Lower leg skin (tissue), 4 donors: ENCODE measurements around the gene TUBA4A. TPM values are rescaled to one million over a fixed set of nuclear protein-coding genes. Genes with fewer than 3 reads are reported as not detected.

Experiments
- DNase-seq, 2 donors: peaks; one replicate each; pipeline ENCODE4 v3.0.0-alpha.2; 2019; ENCODE audit warnings: low spot score in 2 of 2
- H3K4me3 ChIP-seq: fragments of 200-600 bp; sonication (generic); 2 replicates; pipeline ENCODE4 v1.5.1; 2017; ENCODE audit warnings: mild to moderate bottlenecking, low read depth; ENCODE audit not compliant: poor library complexity, severe bottlenecking
- CTCF ChIP-seq, 3 donors: fragments of 450-650 bp; IDR thresholded peaks; one replicate each; pipeline ENCODE4 v1.5.1; 2016; ENCODE audit warnings: antibody characterized with exemption in 3 of 3, mild to moderate bottlenecking in 3 of 3, moderate library complexity in 2 of 3
- POLR2A ChIP-seq, 2 donors: fragments of 450-650 bp; IDR thresholded peaks; one replicate each; pipeline ENCODE4 v1.6.1; 2016 to 2017; ENCODE audit warnings: antibody characterized with exemption in 2 of 2, mild to moderate bottlenecking in 1 of 2, moderate library complexity in 1 of 2
- WGBS, 2 donors: methylation state at CpG; one replicate each; pipeline ENCODE4 v1.1.5; 2018; 5-methylcytosine and 5-hydroxymethylcytosine counted together
- intact Hi-C: fragments of 100-400 bp; cut with DNase I; formaldehyde crosslinking; loops from one replicate; pipeline ENCODE4 v1.15.0; 2023; ENCODE audit warnings: low total_unique reads
- total RNA-seq, 4 donors: library from RNA; depleted of rRNA; stranded (reverse); fragments of >200 nt; gene quantifications; one replicate each; pipeline ENCODE4 v1.1.0, GENCODE V29; 2016

Gene TUBA4A
- total RNA-seq, 4 donors from 2014 or later = 181 to 522 (median 240) TPM

- DNase-seq = no peak
- H3K4me3 ChIP-seq = no peak overlapping the region
- intact Hi-C loops = no loop called here
- 66 to 82% methylated on average over 2 of the region's 2 CpGs for WGBS, 2 donors
- TF ChIP-seq CTCF (IDR thresholded peaks at IDR 0.05) (no peak), POLR2A (IDR thresholded peaks at IDR 0.05) (no peak)
Measured at GRCh38 chr2:219272995-219273394, 19.3 kb upstream of the TUBA4A start.

- WGBS, 2 donors = 83 to 88% methylated on average over 4 of the region's 4 CpGs
- DNase-seq = no peak
- no peak for TF ChIP-seq CTCF (IDR thresholded peaks at IDR 0.05)
- H3K4me3 ChIP-seq = no peak overlapping the region
- intact Hi-C loops = no loop called here
Measured at GRCh38 chr2:219272356-219272755, 18.6 kb upstream of the TUBA4A start.

GRCh38 chr2:219271021-219271420 lies 17.3 kb upstream of the TUBA4A start:
- no peak for TF ChIP-seq POLR2A (IDR thresholded peaks at IDR 0.05)
- TF ChIP-seq CTCF (IDR thresholded peaks at IDR 0.05) = no peak

GRCh38 chr2:219270055-219270372 lies 16.3 kb upstream of the TUBA4A start:
- 68 to 70% methylated on average over 5 of the region's 5 CpGs for WGBS, 2 donors
- no peak for TF ChIP-seq CTCF (IDR thresholded peaks at IDR 0.05)
- TF ChIP-seq POLR2A (IDR thresholded peaks at IDR 0.05) = no peak
- intact Hi-C loops = no loop called here
- DNase-seq = no peak
- H3K4me3 ChIP-seq = no peak overlapping the region

More at GRCh38 chr2:219271021-219271420, 17.3 kb upstream of the TUBA4A start:
- no peak for DNase-seq
- no peak overlapping the region for H3K4me3 ChIP-seq
- intact Hi-C loops = no loop called here
- WGBS, 2 donors = 79 to 93% methylated on average over 2 of the region's 2 CpGs

GRCh38 chr2:219269362-219270054 lies 15.8 kb upstream of the TUBA4A start:
- 68% methylated on average over 8 of the region's 8 CpGs for WGBS, 2 donors
- no peak for DNase-seq
- no peak overlapping the region for H3K4me3 ChIP-seq
- no peak for TF ChIP-seq POLR2A (IDR thresholded peaks at IDR 0.05)
- no peak for TF ChIP-seq CTCF (IDR thresholded peaks at IDR 0.05)
- intact Hi-C loops = no loop called here

GRCh38 chr2:219268294-219268693 lies 14.6 kb upstream of the TUBA4A start:
- H3K4me3 ChIP-seq = no peak overlapping the region
- 77 to 80% methylated on average over 2 of the region's 2 CpGs for WGBS, 2 donors
- intact Hi-C loops = no loop called here
- TF ChIP-seq CTCF (IDR thresholded peaks at IDR 0.05) (no peak), POLR2A (IDR thresholded peaks at IDR 0.05) (no peak)
- no peak for DNase-seq
